ENCODE results near the gene PANK1.

Gene PANK1

DNA sequence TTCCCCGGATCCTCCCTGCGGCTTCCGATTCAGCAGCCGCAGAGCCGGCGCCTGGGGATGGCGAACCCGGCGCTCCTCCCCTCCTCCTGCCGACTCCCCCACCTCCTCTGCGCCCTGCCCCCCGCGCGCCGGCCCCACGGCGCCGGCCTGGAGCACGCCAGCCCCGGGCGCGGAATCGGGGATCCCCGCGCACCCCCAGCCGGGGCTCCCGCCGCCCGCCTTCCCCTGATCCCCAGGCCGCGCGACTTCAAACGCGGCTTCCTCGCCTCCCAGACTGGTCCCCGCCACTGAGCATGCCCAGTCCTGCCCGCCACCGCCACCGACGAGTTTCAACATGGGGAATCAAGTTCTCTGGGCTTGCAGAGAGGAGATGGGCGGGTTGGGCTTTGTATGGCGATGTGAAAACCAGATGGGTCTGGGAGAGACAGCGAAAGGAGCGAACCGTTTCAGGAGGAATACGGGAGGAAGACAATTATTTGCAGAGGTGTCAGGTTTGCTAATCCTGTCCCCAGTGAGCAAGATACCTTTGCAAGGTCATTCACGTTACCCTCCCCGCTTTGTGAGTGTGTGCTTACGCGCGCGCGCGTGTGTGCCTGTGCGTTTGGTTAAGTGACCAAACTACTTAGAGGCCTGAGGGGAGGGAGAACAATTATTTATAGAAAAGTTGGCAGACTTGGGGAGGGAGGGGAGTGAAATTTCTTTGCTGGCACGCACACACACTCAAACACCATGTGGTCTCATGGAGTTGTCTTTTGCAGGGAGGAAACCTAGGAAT, at the start of gene PANK1:
Gene PANK1, minus strand, starts transcription at position 276 of the 775 bp plus-strand sequence. CDS start 351 bp downstream, outside the sequence.
- DNase-seq (ENCODE audit: low spot score) = peak; percentile 87

DNA sequence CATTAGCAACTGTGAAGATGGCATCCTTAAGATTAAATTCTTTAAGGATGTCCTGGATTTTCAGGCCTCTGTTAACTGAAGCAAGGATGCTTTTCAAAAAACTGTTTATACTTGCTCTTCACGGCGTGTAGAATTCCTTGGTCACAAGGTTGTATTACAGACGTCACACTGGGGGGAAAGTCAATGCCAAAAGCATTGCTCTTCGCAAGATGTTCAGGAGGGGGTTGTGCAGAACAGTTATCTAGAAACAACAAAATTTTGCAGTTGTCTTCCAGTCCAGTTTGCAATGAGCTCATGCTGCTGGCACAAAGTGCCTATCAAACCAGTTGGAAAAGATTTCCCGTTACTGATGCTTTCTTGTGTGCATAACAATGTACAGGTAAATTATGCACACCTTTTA, 48.1 kb upstream of the PANK1 start:
- DNase-seq (ENCODE audit: low spot score) = no peak

DNA sequence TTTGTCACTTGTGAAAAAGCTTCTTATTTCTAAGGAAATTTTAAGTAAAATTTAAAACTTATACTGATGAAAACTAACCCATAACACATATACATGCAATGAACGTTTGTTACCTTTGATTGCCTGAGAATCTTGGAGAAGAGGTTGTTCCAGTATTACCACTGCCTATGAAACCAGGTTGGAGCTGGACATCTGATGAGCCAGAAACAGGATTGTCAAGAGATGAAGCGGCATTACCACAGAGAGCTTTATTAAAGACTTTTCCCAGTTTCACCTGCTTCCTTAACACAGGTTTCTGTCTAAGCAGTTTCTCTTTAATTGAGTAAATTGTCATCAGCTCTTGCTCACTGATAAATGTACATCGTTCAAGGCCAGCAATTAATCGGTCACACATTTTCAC, 47.4 kb upstream of the PANK1 start:
- DNase-seq (ENCODE audit: low spot score) = no peak

DNA sequence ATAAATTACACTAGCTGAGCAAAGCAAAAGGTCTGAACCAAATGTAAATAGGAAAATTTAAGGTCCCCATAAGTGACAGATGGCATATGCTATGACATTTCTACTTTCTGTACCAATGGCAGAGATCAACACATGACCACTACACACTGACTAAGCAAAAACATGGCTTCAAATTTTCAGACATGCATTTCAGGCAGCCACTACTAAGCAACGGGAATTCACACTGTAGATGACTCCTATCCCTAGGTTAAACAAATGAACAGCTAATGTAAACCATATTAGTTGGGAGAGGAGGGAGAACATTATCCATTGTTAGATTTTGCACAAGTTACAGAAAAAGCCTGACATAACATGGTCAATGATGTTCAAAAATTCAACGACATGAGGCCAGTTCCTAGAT, 45.0 kb upstream of the PANK1 start:
- no peak for DNase-seq (ENCODE audit: low spot score)

DNA sequence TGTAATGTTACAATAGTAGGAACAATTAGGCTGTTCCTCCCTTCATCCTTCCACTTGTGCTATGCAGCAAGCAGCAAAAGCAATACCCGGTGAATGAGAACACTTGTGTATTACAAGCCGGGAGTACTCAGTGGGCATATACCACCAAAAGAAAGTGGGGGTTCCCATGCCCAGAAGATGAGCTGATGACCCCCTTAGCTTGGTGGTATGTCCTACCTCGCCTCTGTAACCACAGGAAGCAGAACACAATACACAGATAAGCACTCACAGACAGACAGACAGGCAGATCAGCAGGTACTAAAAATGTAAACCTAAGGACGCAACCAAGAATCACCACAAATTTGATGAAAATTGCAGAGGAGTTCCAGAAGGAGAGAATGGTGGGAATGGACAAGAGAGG, 40.9 kb upstream of the PANK1 start:
- DNase-seq (ENCODE audit: low spot score) = no peak

DNA sequence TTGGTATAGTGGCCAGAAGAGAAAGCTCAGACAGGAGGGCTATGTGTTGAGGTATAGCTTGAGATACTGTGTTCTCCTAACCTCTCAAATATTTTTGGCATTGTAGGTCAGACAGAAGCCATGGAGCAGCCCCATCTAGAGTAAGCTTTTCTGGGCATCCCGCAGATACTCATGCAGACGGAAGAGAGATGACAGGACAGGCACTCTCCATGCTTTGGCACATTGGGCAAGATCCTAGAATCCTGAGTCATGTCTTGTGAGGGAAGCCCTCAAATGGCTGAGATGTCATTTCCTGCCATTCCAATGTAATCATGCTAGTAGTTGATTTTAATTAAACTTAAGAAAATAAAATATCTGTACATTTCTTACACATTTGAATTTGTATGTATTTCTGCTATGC, 39.6 kb upstream of the PANK1 start:
- DNase-seq (ENCODE audit: low spot score) = no peak

DNA sequence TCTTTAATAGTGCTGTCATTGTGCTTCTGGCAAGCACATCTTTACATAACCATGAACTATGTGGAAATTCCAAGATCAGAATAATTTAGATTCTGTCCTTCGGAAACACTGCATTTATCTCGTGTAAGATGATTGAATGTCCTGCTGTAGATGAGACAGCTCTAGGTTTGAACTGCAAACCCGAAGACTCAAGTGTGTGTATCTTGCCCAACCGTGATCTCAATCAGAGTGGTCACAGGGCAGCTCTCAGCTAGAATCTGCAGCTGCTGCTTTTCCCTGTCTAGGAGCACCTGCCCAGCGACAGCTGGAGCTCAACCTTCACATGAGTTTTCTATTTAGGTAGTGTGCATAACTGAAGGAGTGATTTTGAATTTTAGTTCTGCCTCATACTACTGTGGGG, 38.8 kb upstream of the PANK1 start:
- no peak for DNase-seq (ENCODE audit: low spot score)

DNA sequence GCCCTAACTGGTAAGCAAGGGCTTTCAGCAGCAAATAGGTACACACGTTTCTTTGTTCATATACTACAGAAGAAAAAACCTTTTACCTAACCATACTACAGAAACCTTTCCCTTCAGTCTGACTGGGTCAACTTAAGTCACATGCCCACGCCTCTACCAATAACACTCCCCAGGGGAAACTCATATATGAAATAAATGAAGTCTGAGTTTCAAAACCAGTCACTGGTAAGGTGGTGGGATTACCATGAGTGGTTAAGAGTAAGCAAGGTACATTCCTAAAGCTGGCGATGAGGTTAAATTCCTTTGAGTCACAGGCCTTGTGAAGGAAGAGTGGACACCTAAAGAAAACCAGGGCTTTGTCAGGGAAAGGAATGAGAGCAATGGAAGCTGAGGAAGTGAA, 34.9 kb upstream of the PANK1 start:
- no peak for DNase-seq (ENCODE audit: low spot score)

DNA sequence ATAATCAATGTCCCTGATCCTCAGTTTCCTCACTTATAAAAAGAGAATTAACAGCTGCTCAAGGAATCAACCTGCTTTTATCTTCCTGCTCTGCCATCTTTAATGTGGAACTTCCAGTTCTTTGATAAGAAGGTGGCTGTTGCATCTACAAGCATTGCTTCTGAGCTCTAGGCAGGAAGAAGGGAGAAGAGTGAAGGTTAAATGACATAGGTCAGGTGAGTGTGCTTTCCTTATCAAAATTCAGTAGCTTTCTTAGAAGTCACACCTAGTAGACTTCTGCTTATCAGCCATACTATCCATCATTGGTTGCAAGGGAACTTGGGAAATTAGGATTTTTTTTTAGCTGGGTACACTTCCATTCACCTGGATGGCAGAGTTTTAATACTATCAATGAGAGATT, 32.3 kb upstream of the PANK1 start:
- no peak for DNase-seq (ENCODE audit: low spot score)

DNA sequence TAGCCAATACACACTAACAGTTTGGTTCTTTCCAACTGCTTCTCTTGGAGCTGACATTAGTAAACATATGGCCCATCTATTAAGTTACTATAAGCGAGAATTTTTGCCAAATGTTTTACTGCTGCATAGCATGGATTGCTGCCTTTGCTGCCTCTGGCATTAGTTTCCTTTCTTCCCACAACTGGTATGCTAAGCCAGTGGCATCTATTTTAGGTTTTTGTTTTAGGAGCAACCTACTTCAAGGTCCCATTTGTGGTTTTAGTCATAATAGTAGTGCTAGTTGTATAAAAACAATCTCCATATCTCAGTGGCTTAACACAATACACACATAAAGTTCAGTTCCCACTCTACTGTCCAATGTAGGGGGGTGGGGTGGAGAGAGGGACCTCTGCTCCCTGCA, 25.9 kb upstream of the PANK1 start:
- no peak for DNase-seq (ENCODE audit: low spot score)

DNA sequence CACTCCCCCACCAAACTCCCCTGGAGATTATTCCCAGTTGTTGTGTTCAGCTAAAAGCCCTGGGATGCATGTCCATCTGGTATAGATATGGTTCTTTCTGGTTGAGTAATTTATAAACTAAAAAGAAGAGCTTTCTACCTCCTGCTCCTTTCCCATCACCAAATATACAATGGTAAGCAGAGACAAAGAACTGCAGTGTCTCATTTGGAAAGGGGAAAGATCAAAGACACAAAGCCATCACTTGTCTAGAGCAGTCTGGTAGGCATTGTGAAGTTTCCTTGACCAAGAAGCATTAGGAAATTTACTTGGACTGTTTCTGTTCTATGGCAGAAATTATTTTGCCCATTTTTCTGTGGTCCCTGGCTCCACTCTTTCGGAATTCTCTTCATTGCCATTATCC, 24.9 kb upstream of the PANK1 start:
- no peak for DNase-seq (ENCODE audit: low spot score)

DNA sequence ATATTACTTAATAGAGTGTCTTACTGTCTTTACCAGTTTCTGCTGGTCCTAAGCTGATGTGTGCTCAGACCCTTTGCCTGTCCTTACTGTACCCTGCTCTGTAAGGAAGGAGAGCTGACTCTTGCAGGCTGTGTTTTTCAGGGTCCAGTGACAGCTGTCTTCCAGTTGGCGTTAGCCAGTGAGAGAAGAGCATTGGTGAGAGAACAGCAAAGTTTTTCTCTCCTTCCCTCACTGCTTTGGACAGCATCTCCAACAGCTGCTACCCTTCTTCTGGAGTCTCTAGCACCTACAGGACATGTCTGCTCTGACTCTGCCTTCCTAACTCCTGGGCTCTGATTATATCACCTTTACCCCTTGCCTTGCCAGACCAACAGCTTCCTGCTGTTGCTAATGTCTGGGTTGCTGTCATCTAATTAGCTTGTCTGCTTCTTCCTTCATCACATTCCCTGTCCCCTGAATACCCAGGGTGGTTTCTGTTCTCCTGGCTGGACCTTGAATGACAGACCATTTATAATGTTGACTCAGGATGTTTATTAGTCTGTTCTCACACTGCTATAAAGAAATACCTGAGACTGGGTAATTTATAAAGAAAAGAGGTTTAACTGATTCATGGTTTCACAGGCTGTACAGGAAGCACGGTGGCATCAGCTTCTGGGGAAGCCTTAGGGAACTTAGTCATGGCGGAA, 23.5 kb upstream of the PANK1 start:
- no peak for DNase-seq (ENCODE audit: low spot score)

DNA sequence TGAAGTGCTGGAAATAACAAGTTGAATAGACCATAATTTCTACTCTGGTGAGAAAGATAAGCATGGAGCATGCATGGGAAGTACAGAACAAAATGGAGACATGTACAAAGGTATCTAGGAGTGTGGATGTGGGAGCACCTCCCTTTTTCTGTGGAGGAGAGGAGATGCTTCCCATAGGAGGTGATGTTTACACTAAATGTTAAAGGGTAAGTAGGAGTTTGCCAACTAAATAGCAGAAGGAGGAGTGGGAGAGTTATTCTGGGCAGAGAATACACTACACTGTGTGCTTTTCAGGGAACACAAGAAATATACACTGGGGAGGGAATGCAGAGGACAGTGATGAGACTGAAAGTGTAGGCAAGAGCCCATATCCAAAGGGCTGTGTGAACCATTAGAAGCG, 21.1 kb upstream of the PANK1 start:
- DNase-seq (ENCODE audit: low spot score) = no peak

DNA sequence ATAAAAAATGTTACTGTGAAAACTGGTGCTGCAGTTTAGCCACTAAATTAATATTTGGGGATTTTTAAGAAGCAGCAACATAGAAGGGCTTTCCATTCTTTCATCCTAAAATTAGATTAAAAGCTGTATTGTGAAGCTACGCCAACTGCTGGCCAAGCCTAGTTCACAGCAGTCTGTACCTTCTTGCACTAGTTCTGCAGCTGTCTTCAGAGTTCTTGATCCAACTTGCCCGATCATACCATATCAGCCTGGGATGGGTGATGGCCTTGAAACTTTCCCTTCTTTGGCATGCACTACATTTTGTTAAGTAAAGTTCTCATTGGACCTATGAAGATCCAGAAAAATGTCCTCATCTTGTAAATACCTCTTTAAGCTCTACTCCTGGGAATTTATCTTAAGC, 20.3 kb upstream of the PANK1 start:
- no peak for DNase-seq (ENCODE audit: low spot score)

DNA sequence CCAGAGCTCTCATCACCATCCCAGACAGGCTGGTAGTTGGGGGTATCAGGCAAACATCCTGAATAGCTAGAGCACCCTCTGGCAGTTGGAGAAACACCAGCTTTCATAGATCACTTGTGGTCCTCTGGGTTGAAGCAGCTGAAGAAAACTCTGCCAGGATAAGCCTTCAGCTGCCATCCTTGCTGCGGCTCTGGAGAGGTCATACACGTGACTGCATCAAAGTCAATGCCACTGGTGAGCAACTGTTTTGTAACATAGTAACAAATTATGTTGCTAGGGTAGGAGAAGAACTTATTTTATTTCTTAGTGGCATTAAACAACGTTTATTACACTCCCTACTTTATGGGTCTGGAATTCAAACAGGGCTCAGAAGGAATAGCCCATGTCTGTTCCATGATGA, 19.2 kb upstream of the PANK1 start:
- no peak for DNase-seq (ENCODE audit: low spot score)

DNA sequence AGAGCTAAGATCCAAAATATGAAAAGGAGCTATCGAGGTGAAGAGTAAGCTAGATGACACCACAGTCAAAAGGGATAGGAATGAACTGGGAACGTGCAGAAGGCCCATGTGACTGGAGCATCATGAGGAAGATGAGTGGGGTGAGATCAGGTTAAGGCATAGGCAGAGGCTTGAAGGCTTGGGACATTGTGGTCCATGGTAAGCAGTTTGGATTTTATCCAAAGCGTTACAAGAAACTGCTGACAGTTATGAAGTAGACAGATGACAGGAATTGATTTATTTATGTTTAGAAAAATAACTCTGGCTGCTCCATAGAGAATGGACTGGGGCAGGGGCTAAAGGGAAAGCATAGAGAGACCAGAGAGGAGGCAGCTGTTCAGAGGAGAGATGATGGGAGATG, 18.1 kb upstream of the PANK1 start:
- no peak for DNase-seq (ENCODE audit: low spot score)

DNA sequence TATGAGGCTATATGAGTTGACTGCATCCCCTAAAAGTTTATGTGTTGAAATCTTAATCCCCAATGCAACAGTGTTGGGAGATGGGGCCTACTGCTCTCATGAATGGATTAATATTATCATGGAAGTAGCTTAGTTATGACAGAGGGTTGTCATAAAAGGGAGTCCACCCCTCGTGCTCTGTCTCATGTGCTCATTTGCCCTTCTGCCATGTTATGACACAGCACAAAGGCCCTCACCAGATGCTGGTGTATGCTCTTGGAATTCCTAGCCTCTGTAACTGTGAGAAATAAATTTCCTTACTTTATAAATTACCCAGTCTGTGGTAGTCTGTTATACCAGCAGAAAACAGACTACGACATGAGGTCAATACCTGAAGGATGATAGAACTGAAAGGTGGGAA, 17.6 kb upstream of the PANK1 start:
- DNase-seq (ENCODE audit: low spot score) = no peak

DNA sequence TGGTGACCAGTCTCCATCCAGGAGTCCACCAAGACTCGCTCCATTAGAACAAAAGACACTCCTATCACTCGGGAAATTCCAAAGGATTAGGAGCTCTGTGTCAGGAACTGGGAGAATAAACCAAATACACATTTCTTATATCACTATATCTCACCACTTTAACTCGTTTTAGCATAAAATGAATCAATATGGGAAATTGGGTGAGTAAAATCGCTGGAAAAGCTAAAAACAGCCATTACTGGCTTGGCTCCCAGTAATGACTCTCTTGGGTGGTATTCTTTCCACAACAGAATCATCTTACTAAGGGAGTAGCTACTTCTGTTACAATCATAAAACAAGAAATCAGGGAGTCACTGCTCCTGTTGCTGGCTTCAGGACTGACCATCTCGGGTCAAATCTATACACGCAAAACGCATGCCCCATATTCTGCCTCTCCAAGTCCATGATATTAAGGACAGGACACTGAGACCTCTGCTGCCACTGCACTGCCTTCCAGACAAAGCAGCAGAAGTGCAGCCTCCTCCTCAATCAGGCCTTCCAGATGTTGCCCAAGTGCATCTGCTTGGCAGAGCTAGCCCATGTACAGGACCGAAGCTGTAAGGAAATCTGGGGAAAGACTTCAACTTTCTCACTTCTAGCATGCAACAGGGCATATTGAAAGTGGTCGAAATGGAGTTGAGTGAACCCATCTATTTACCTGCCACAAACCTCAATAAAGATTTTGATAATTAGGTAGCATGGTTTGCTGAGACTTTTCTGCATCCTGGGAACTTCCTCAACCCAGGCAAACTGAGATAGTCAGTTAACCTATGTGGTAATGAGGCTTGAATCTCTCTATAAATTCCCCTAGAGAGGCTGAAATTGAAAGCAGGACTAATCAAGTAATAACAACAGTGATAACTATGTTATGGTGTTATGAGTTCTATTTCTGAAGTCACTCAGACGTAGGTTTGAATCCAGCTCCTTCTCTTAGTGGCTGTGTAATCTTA, 14.4 kb upstream of the PANK1 start:
- no peak for DNase-seq (ENCODE audit: low spot score)

DNA sequence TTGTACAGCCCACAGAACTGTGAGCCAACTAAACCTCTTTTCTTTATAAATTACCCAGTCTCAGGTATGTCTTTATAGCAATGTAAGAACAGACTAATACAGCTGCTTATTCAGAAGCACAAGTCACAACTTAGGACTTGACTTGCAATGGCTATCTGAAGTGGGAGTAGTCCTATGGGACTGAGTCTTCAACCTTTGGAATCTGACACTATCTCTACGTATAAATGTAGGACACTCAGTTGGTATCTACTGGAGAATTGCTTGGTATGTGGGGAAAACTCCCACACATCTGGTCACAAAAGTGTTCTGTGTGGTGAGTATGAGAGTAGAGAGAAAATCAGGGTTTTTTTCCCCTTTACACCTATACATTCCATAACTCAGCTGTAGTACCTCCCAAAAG, 12.3 kb upstream of the PANK1 start:
- DNase-seq (ENCODE audit: low spot score) = no peak

DNA sequence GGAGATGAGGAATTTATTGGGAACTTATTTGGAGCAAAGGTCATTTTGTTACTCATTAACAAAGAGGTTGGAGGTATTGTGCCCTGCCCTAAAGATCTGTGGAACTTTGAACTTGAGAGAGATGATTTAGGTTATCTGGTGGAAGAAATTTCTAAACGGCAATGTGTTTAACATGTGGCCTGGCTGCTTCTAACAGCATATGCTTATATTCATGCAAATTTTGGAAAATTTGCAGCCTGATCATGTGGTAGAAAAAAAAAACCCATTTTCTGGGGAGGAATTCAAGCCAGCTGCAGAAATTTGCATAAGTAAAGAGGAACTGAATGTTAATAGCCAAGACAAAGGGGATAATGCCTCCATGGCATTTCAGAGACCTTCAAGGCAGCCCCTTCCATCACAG, 10.7 kb upstream of the PANK1 start:
- peak; percentile 88 for DNase-seq (ENCODE audit: low spot score)

DNA sequence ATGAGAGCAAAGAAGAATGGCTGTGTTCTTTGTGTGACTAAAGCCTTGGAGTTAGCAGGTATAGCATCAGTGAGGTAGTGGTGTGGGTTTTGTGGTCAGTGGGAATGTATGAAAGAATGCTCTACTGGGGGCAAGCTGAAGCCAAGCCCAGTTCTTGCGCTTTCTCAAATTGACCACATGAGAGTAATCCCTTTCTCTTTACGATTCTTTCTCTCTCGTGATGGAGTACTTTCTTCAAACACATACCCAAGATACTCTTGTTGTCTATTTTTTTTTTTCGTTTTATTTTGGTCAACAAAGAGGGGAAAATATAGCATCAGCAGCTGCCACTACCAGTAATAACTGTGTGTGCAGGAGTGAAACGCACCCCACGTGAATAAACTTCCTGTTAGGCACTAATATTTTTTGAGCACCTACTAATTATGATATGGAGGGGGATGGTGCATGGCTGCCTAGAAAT, 8.4 kb upstream of the PANK1 start:
- peak; percentile 57 for DNase-seq (ENCODE audit: low spot score)

DNA sequence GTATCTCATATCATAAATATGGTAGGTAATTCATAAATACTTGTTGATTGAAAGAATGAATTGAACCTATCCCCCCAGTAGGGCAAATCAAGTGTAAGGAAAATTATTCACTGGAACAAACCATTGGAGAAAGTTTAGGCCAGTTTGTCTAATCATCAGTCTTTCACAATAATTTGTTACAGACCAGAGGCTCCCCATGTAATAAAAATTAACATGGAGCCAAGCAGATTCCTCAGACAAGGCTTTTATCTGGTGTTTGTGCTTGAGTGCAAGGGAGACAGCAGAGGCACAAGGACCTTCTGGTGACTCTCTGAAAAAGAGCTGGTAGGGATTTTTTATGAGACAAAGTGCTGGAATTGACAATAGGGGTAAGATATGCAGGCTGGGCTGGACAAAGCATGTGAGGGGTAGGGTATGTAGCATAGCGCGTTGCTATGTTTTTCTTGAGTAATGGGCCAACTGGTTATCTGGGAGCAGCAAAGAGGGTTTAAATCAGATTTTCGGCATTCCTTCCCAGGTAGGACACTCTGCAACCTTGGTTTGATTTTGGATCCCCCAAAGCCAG, 7.8 kb upstream of the PANK1 start:
- DNase-seq (ENCODE audit: low spot score) = no peak
